PFSK-1 (cell line): ENCODE data around the gene N4BP2L2.

Experiments
- FOXP2 ChIP-seq: optimal IDR thresholded peaks from 2 replicates; pipeline ENCODE3; 2011; ENCODE audit warnings: borderline replicate concordance, control low read depth, inconsistent platforms; ENCODE audit not compliant: insufficient read depth; ENCODE audit errors: extremely low read length, extremely low read depth
- POLR2AphosphoS5 ChIP-seq: IDR thresholded peaks from 2 replicates; pipeline ENCODE4 v1.6.1; 2012; ENCODE audit warnings: low read depth, mild to moderate bottlenecking, control low read depth, low read length, moderate library complexity
- SIN3A ChIP-seq: IDR thresholded peaks from 2 replicates; pipeline ENCODE4 v1.6.1; 2012; ENCODE audit warnings: mild to moderate bottlenecking, low read length, moderate library complexity, borderline replicate concordance; ENCODE audit not compliant: insufficient read depth
- TAF1 ChIP-seq: IDR thresholded peaks from 2 replicates; pipeline ENCODE4 v1.6.1; 2012; ENCODE audit warnings: low read length, control low read depth, borderline replicate concordance; ENCODE audit not compliant: insufficient read depth
- TF ChIP-seq, protein P1 (sequence below), 2 experiments: IDR thresholded peaks; 2 replicates each; pipeline versions ENCODE4 v1.6.1 to v1.8.0; 2011 to 2012; ENCODE audit warnings: low read depth in 2 of 2, low read length in 2 of 2, control low read depth in 1 of 2, inconsistent platforms in 1 of 2, mild to moderate bottlenecking in 1 of 2, moderate library complexity in 1 of 2; ENCODE audit not compliant: insufficient read depth in 1 of 2

Gene N4BP2L2

DNA sequence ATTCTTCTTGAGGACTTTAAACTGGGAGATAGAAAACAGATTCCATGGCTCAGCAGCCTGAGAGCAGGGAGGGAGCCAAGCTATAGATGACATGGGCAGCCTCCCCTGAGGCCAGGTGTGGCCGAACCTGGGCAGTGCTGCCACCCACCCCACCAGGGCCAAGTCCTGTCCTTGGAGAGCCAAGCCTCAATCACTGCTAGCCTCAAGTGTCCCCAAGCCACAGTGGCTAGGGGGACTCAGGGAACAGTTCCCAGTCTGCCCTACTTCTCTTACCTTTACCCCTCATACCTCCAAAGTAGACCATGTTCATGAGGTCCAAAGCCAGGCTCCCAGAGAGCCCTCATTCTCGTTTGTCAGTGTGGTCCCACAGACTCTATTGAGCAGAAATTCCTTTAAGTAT lies 118.7 kb downstream of the N4BP2L2 start:
- TF ChIP-seq TAF1 (no peak), POLR2AphosphoS5 (no peak), FOXP2 (no peak), SIN3A (no peak)
- TF ChIP-seq, protein P1, sequence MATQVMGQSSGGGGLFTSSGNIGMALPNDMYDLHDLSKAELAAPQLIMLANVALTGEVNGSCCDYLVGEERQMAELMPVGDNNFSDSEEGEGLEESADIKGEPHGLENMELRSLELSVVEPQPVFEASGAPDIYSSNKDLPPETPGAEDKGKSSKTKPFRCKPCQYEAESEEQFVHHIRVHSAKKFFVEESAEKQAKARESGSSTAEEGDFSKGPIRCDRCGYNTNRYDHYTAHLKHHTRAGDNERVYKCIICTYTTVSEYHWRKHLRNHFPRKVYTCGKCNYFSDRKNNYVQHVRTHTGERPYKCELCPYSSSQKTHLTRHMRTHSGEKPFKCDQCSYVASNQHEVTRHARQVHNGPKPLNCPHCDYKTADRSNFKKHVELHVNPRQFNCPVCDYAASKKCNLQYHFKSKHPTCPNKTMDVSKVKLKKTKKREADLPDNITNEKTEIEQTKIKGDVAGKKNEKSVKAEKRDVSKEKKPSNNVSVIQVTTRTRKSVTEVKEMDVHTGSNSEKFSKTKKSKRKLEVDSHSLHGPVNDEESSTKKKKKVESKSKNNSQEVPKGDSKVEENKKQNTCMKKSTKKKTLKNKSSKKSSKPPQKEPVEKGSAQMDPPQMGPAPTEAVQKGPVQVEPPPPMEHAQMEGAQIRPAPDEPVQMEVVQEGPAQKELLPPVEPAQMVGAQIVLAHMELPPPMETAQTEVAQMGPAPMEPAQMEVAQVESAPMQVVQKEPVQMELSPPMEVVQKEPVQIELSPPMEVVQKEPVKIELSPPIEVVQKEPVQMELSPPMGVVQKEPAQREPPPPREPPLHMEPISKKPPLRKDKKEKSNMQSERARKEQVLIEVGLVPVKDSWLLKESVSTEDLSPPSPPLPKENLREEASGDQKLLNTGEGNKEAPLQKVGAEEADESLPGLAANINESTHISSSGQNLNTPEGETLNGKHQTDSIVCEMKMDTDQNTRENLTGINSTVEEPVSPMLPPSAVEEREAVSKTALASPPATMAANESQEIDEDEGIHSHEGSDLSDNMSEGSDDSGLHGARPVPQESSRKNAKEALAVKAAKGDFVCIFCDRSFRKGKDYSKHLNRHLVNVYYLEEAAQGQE (IDR thresholded peaks at IDR 0.05; ENCODE audit: insufficient read depth in 1 of 2, low read depth in 2 of 2, low read length in 2 of 2), result no peak

GRCh38 chr13:32417995-32418394 lies 120.6 kb downstream of the N4BP2L2 start:
- TF ChIP-seq POLR2AphosphoS5 (no peak), TAF1 (no peak), FOXP2 (no peak), SIN3A (no peak)
- TF ChIP-seq, protein P1 (IDR thresholded peaks at IDR 0.05; ENCODE audit: insufficient read depth in 1 of 2, low read depth in 2 of 2, low read length in 2 of 2), result no peak

DNA sequence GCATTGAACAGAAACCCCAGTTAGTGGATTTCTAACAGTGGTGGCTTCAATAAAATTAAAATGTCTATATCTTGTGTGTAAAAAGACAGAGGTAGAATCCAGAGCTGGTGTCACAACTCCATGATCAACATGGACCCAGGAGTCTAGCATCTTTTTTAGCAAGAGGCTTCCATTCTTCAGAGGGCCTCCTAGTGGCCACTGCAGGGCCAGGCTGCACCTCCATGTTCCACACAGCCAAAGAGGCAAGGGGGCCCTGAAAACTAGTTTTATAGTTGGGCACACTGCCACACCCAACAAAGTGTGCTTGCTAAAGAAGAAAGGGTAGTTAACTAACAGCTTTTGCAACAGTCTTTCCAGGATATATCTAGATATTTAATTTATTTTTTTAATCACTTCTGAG lies 123.6 kb downstream of the N4BP2L2 start:
- no peak for TF ChIP-seq POLR2AphosphoS5
- TF ChIP-seq, protein P1 (IDR thresholded peaks at IDR 0.05; ENCODE audit: insufficient read depth in 1 of 2, low read depth in 2 of 2, low read length in 2 of 2), result no peak
- no peak for TF ChIP-seq TAF1
- TF ChIP-seq FOXP2, result no peak
- TF ChIP-seq SIN3A, result no peak

DNA sequence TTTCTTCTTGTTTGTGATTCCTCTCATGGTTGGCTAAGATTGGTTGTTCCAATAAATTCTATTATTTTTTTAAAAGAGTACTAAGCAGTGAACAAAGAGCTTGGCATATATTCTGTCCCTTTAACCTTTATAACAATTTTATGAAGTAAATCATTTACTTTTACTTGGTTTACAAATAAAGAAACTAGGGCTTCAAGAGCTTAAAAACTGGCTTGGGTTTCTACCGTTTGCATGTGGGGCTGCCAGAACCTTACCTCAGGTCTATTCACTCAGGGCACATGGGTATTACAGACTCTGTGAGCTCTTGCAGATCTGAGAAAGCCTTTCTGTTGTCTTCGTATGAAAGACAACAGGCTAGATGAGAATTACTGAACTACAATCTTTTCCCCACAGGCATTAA lies 124.0 kb downstream of the N4BP2L2 start:
- TF ChIP-seq SIN3A (no peak), FOXP2 (no peak), TAF1 (no peak), POLR2AphosphoS5 (no peak)
- TF ChIP-seq, protein P1 (IDR thresholded peaks at IDR 0.05; ENCODE audit: insufficient read depth in 1 of 2, low read depth in 2 of 2, low read length in 2 of 2), result no peak

DNA sequence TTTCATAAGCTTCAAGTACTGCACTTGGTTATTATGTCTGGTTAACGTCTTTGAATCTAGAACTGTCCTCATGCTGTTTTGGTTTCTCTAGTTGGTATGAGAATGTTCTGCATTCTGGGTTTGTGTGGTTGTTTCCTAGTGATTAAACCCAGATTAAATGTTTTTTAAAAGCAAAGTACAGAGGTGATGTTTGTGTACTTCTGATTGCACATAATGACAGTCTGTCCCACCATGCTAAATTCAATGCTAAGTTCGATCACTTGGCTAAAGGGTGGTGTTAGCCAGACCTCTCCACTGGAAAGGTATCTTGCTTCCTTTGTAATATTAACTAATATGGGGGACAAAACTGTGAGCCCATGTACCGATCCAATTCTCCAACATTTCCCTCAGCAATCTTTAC lies 125.3 kb downstream of the N4BP2L2 start:
- TF ChIP-seq, protein P1 (IDR thresholded peaks at IDR 0.05; ENCODE audit: insufficient read depth in 1 of 2, low read depth in 2 of 2, low read length in 2 of 2), result no peak
- TF ChIP-seq TAF1 (no peak), FOXP2 (no peak)
